K562 (cell line): Measurements from ENCODE around the gene ATP8B4.

Experiments
- CTCF ChIP-seq, 3 experiments: IDR thresholded peaks in 2 of 3; conservative IDR thresholded peaks in 1 of 3; 2 replicates each; pipeline ENCODE4 v1.5.1; 2011 to 2012; ENCODE audit warnings: low read length in 3 of 3, mild to moderate bottlenecking in 3 of 3, control low read depth in 2 of 3, improper control_type of control experiment in 1 of 3, inconsistent platforms in 1 of 3, low read depth in 1 of 3, mixed read lengths in 1 of 3, moderate library complexity in 1 of 3; ENCODE audit not compliant: insufficient read depth in 2 of 3
- JUN ChIP-seq, 2 experiments: sonication (generic) in 1 of 2; formaldehyde crosslinking in 1 of 2; IDR thresholded peaks; 2 replicates each; pipeline versions ENCODE4 v1.6.1 to v1.8.0; 2012 to 2022; ENCODE audit warnings: borderline replicate concordance in 2 of 2, mild to moderate bottlenecking in 2 of 2, improper control_type of control experiment in 1 of 2, low read depth in 1 of 2, low read length in 1 of 2, missing genetic modification reagents in 1 of 2
- RBM22 ChIP-seq: fragments of 200-400 bp; formaldehyde crosslinking; IDR thresholded peaks from 2 replicates; pipeline ENCODE4 v1.6.1; 2018; ENCODE audit warnings: low read length, low read depth; ENCODE audit not compliant: poor library complexity, severe bottlenecking
- SPI1 ChIP-seq: IDR thresholded peaks from 2 replicates; pipeline ENCODE4 v1.6.1; 2011; ENCODE audit warnings: low read depth, low read length, control low read depth, borderline replicate concordance
- TF ChIP-seq, protein P1 (sequence below), 3 experiments: fragments of 200-800 bp in 1 of 3; fragments of 250-450 bp in 1 of 3; fragments of 450-650 bp in 1 of 3; sonication (Bioruptor Pico) in 1 of 3; sonication (Bioruptor generic) in 1 of 3; formaldehyde crosslinking in 1 of 3; IDR thresholded peaks; 2 replicates each; pipeline versions ENCODE4 v1.6.1 to v1.8.0; 2016 to 2022; ENCODE audit warnings: mild to moderate bottlenecking in 2 of 3, missing genetic modification characterization in 2 of 3, missing compliant biosample characterization in 1 of 3, moderate library complexity in 1 of 3

GRCh38 chr15:49843725-49844124, 275.3 kb downstream of the ATP8B4 start:
- TF ChIP-seq, protein P1, sequence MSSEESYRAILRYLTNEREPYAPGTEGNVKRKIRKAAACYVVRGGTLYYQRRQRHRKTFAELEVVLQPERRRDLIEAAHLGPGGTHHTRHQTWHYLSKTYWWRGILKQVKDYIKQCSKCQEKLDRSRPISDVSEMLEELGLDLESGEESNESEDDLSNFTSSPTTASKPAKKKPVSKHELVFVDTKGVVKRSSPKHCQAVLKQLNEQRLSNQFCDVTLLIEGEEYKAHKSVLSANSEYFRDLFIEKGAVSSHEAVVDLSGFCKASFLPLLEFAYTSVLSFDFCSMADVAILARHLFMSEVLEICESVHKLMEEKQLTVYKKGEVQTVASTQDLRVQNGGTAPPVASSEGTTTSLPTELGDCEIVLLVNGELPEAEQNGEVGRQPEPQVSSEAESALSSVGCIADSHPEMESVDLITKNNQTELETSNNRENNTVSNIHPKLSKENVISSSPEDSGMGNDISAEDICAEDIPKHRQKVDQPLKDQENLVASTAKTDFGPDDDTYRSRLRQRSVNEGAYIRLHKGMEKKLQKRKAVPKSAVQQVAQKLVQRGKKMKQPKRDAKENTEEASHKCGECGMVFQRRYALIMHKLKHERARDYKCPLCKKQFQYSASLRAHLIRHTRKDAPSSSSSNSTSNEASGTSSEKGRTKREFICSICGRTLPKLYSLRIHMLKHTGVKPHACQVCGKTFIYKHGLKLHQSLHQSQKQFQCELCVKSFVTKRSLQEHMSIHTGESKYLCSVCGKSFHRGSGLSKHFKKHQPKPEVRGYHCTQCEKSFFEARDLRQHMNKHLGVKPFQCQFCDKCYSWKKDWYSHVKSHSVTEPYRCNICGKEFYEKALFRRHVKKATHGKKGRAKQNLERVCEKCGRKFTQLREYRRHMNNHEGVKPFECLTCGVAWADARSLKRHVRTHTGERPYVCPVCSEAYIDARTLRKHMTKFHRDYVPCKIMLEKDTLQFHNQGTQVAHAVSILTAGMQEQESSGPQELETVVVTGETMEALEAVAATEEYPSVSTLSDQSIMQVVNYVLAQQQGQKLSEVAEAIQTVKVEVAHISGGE (CRISPR knock-in tag; IDR thresholded peaks at IDR 0.05) = no peak
- no peak for TF ChIP-seq RBM22
- no peak for TF ChIP-seq CTCF (IDR thresholded peaks at IDR 0.05 in 2 of 3, conservative IDR thresholded peaks at IDR 0.05 in 1 of 3; ENCODE audit: insufficient read depth in 2 of 3, low read depth in 1 of 3, low read length in 3 of 3)
- no peak for TF ChIP-seq SPI1
- no peak for TF ChIP-seq JUN (IDR thresholded peaks at IDR 0.05; ENCODE audit: borderline replicate concordance, low read depth, low read length)
- no peak for TF ChIP-seq JUN (CRISPR knock-in tag; IDR thresholded peaks at IDR 0.05; ENCODE audit: borderline replicate concordance)
